ENCODE data around the gene GFAP.

DNA sequence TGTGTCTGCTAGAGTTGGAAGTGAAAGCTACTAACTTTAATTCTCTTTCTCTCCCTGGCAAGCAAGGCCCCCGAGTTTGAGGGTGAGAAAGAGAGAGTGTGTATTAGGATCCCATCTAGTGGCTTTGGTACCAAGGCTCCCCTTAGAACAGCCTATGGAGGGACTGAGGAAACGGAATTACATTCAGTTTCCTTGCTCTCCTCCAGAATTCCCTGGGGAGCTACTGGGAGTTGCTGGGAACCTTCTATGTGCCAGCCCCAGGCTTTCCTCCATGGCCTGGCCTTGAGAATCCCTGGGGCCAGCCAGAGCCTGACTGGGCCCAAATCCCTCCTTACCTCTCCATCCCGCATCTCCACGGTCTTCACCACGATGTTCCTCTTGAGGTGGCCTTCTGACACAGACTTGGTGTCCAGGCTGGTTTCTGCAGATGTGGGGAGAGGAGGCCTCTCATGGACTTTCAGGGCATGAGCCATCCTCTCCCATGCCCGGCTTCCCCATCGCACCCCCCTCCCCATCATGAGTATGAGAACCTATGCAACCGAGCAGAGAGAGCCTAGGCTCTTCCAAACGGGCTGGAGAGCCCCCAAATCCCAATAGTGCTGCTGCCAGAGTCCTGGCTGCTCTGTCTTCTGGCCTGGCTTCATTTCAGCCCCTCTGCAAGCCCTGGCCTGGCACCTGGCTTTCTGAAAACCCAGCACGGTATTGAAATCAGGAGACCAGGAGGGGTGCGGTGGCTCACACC, 7.4 kb downstream of the GFAP start:
- TF ChIP-seq SP1 (IDR thresholded peaks at IDR 0.05), result no peak
- no peak for TF ChIP-seq HDGF (IDR thresholded peaks at IDR 0.05; ENCODE audit: borderline replicate concordance)
- TF ChIP-seq SUZ12 (IDR thresholded peaks at IDR 0.05), result no peak
- no peak for TF ChIP-seq ELF4 (IDR thresholded peaks at IDR 0.05)
- TF ChIP-seq LEF1 (IDR thresholded peaks at IDR 0.05; ENCODE audit: borderline replicate concordance), result no peak
- TF ChIP-seq NFRKB (IDR thresholded peaks at IDR 0.05), result no peak
